ENCODE measurements around the gene KRT82. TPM values are rescaled to one million over a fixed set of nuclear protein-coding genes. Genes with fewer than 3 reads are reported as not detected.

The KRT82 gene
- total RNA-seq, 1 experiment from 2014 or later, result not detected

DNA sequence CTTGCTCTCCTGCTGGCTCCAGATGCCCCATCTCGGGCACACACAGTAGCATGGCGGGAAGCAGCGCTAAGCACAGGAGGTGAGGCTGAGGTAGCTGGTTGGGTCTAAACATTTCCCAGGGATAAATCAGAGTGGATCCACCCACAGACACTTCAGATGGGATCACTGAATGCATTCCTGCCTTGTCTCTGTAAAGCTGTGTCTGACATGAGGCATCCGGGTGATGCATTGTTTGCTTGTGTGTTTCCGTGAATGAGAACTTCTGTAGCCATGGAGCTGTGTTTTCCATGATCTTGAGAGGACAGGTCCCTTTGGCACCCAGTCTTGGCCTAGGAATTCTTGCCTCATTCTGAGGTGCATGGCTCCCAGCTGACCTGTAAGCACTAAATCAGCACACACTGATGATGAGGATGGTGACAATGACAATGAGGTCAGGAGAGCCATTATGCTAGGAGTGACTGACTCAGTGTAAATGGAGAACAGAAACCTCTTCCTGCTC, 34.7 kb upstream of the KRT82 start:
- Mint-ChIP-seq H3K4me3 (ENCODE audit: unreplicated experiment) (no peak overlapping the region), H3K36me3 (ENCODE audit: insufficient read depth, unreplicated experiment) (no peaks in the 10 kb centered on the region), H3K27ac (ENCODE audit: low read depth, unreplicated experiment) (no peak overlapping the region), H3K9me3 (ENCODE audit: unreplicated experiment) (no peaks in the 10 kb centered on the region), H3K27me3 (ENCODE audit: insufficient read depth, unreplicated experiment) (no peaks in the 10 kb centered on the region), H3K4me1 (ENCODE audit: insufficient read depth, unreplicated experiment) (peaks cover 48% of the 10 kb centered on the region)
- intact Hi-C loops (cut with micrococcal nuclease), result loop anchor here (5.0 to 10.0 kb wide), 3 partner anchors 46 to 81 kb away; partner anchors contain the start of gene KRT5
- ChIA-PET POLR2A (interaction anchor here (0.6 to 1.4 kb wide), 4 partner anchors 33 to 53 kb away, joined by 3 to 6 read pairs (median 3); partner anchors contain the start of genes KRT6A and KRT6C), CTCF (no interaction called here)
- TF ChIP-seq CTCF (IDR thresholded peaks at IDR 0.05; ENCODE audit: unreplicated experiment), result no peak
- no TSS peak for BruUV-seq (replicated peaks)
- DNase-seq (ENCODE audit: unreplicated experiment), result peak; percentile 44

- no peak for DNase-seq (ENCODE audit: unreplicated experiment)
Measured at GRCh38 chr12:52439845-52440244, 33.7 kb upstream of the KRT82 start.

GRCh38 chr12:52439420-52439819, 33.3 kb upstream of the KRT82 start:
- H3K9me3 Mint-ChIP-seq (ENCODE audit: unreplicated experiment), result no peaks in the 10 kb centered on the region
- TF ChIP-seq CTCF (IDR thresholded peaks at IDR 0.05; ENCODE audit: unreplicated experiment), result no peak
- no peak overlapping the region for H3K4me3 Mint-ChIP-seq (ENCODE audit: unreplicated experiment)
- BruUV-seq (replicated peaks), result no TSS peak
- DNase-seq (ENCODE audit: unreplicated experiment), result no peak
- no peak overlapping the region for H3K27ac Mint-ChIP-seq (ENCODE audit: low read depth, unreplicated experiment)
- ChIA-PET POLR2A (interaction anchor here (0.9 to 1.0 kb wide), 2 partner anchors 39 to 72 kb away, joined by 3 read pairs; no protein-coding TSS in a partner anchor), CTCF (no interaction called here)
- no peaks in the 10 kb centered on the region for H3K36me3 Mint-ChIP-seq (ENCODE audit: insufficient read depth, unreplicated experiment)
- no peaks in the 10 kb centered on the region for H3K27me3 Mint-ChIP-seq (ENCODE audit: insufficient read depth, unreplicated experiment)
- H3K4me1 Mint-ChIP-seq (ENCODE audit: insufficient read depth, unreplicated experiment), result peaks cover 55% of the 10 kb centered on the region
- intact Hi-C loops (cut with micrococcal nuclease), result no loop called here

More at GRCh38 chr12:52439845-52440244, 33.7 kb upstream of the KRT82 start:
- H3K4me1 Mint-ChIP-seq (ENCODE audit: insufficient read depth, unreplicated experiment), result peaks cover 50% of the 10 kb centered on the region
- intact Hi-C loops (cut with micrococcal nuclease), result loop anchor here (5.0 to 10.0 kb wide), 3 partner anchors 45 to 82 kb away; partner anchors contain the start of gene KRT5
- no peak for TF ChIP-seq CTCF (IDR thresholded peaks at IDR 0.05; ENCODE audit: unreplicated experiment)
- no peak overlapping the region for H3K4me3 Mint-ChIP-seq (ENCODE audit: unreplicated experiment)
- ChIA-PET POLR2A (interaction anchor here (0.9 to 1.0 kb wide), 2 partner anchors 38 to 72 kb away, joined by 3 read pairs; no protein-coding TSS in a partner anchor), CTCF (interaction anchor here (0.6 kb wide), 1 partner anchor 439 kb away, joined by 4 read pairs; no protein-coding TSS in a partner anchor)
- no peaks in the 10 kb centered on the region for H3K36me3 Mint-ChIP-seq (ENCODE audit: insufficient read depth, unreplicated experiment)
- H3K27ac Mint-ChIP-seq (ENCODE audit: low read depth, unreplicated experiment), result no peak overlapping the region
- H3K27me3 Mint-ChIP-seq (ENCODE audit: insufficient read depth, unreplicated experiment), result no peaks in the 10 kb centered on the region
- BruUV-seq (replicated peaks), result no TSS peak
- H3K9me3 Mint-ChIP-seq (ENCODE audit: unreplicated experiment), result no peaks in the 10 kb centered on the region

GRCh38 chr12:52438305-52439301, 32.5 kb upstream of the KRT82 start:
- intact Hi-C loops (cut with micrococcal nuclease), result no loop called here
- no peaks in the 10 kb centered on the region for H3K36me3 Mint-ChIP-seq (ENCODE audit: insufficient read depth, unreplicated experiment)
- CTCF ChIA-PET, result no interaction called here
- no peak for TF ChIP-seq CTCF (IDR thresholded peaks at IDR 0.05; ENCODE audit: unreplicated experiment)
- no peak overlapping the region for H3K27ac Mint-ChIP-seq (ENCODE audit: low read depth, unreplicated experiment)
- H3K4me3 Mint-ChIP-seq (ENCODE audit: unreplicated experiment), result no peak overlapping the region
- H3K27me3 Mint-ChIP-seq (ENCODE audit: insufficient read depth, unreplicated experiment), result no peaks in the 10 kb centered on the region
- no peaks in the 10 kb centered on the region for H3K9me3 Mint-ChIP-seq (ENCODE audit: unreplicated experiment)
- DNase-seq (ENCODE audit: unreplicated experiment), result peak; percentile 43
- H3K4me1 Mint-ChIP-seq (ENCODE audit: insufficient read depth, unreplicated experiment), result peaks cover 55% of the 10 kb centered on the region
- BruUV-seq (replicated peaks), result no TSS peak
- POLR2A ChIA-PET, result interaction anchor here (1.0 kb wide), 1 partner anchor 39 kb away, joined by 3 read pairs; no protein-coding TSS in a partner anchor

Data from MCF 10A (cell line).